HK-2 (cell line): ENCODE measurements around the gene HDAC7.
"Not testable (repeated sequence)": the region's sequence is repeated elsewhere in the genome, so short reads cannot be mapped to it uniquely, and the experiment has no call there.

Experiments used
- DNase-seq: peaks from one replicate; pipeline ENCODE4 v3.0.0-alpha.2; 2018; ENCODE audit not compliant: unreplicated experiment

The HDAC7 gene

GRCh38 chr12:47813511-47814196 lies 6.0 kb downstream of the HDAC7 start:
- no peak for DNase-seq

GRCh38 chr12:47812797-47813510 lies 6.7 kb downstream of the HDAC7 start:
- DNase-seq: peak; percentile 92

GRCh38 chr12:47811581-47812484 lies 7.9 kb downstream of the HDAC7 start:
- DNase-seq: no peak

- no peak for DNase-seq
These were observed 8.7 kb downstream of the HDAC7 start for GRCh38 chr12:47811072-47811396.

GRCh38 chr12:47809518-47809917 lies 10.2 kb downstream of the HDAC7 start:
- not testable (repeated sequence) for DNase-seq

- no peak for DNase-seq
These were observed 10.9 kb downstream of the HDAC7 start for GRCh38 chr12:47808574-47809365.

- no peak for DNase-seq
These were observed 11.7 kb downstream of the HDAC7 start for GRCh38 chr12:47808050-47808449.

GRCh38 chr12:47807338-47807737 lies 12.4 kb downstream of the HDAC7 start:
- DNase-seq: no peak

GRCh38 chr12:47805417-47805816 lies 14.3 kb downstream of the HDAC7 start:
- no peak for DNase-seq

- DNase-seq: no peak
These were observed 15.5 kb downstream of the HDAC7 start for GRCh38 chr12:47804171-47804570.

- no peak for DNase-seq
These were observed 16.4 kb downstream of the HDAC7 start for GRCh38 chr12:47803191-47803875.

GRCh38 chr12:47802312-47802711 lies 17.4 kb downstream of the HDAC7 start:
- no peak for DNase-seq

GRCh38 chr12:47801904-47802246 lies 17.8 kb downstream of the HDAC7 start:
- no peak for DNase-seq

GRCh38 chr12:47801170-47801903 lies 18.4 kb downstream of the HDAC7 start:
- no peak for DNase-seq

GRCh38 chr12:47800582-47800981 lies 19.1 kb downstream of the HDAC7 start:
- DNase-seq: no peak

GRCh38 chr12:47799357-47799955 lies 20.2 kb downstream of the HDAC7 start:
- no peak for DNase-seq

- no peak for DNase-seq
These were observed 21.2 kb downstream of the HDAC7 start for GRCh38 chr12:47798382-47798948.

- DNase-seq: no peak
These were observed 22.3 kb downstream of the HDAC7 start for GRCh38 chr12:47797441-47797840.

- DNase-seq: no peak
These were observed 23.8 kb downstream of the HDAC7 start for GRCh38 chr12:47795814-47796411.
